ENCODE measurements around the gene GPR156.

GRCh38 chr3:120300971-120301370 lies 15.9 kb upstream of the GPR156 start:
- TF ChIP-seq POLR2A (IDR thresholded peaks at IDR 0.05): no peak
- TF ChIP-seq CTCF (IDR thresholded peaks at IDR 0.05): no peak
